Neural progenitor cell (in vitro differentiated cells): Measurements from ENCODE around the gene DCST2. TPM values are rescaled to one million over a fixed set of nuclear protein-coding genes. Genes with fewer than 3 reads are reported as not detected.

Source experiments
- DNase-seq: peaks from one replicate; pipeline ENCODE4 v3.0.0-alpha.2; 2016; ENCODE audit warnings: low spot score
- H2AFZ ChIP-seq: fragments of 200-600 bp; sonication (generic); replicated peaks from 2 replicates; pipeline ENCODE4 v1.6.1; 2016; ENCODE audit warnings: antibody characterized with exemption
- H3F3A ChIP-seq: fragments of 200-600 bp; sonication (generic); 2 replicates; pipeline ENCODE4 v1.6.1; 2016; ENCODE audit warnings: antibody characterized with exemption, low read depth
- H3K27ac ChIP-seq: fragments of 200-600 bp; sonication (generic); 2 replicates; pipeline ENCODE4 v1.5.1; 2016; ENCODE audit warnings: mild to moderate bottlenecking
- H3K27me3 ChIP-seq: fragments of 200-600 bp; sonication (generic); 2 replicates; pipeline ENCODE4 v1.6.1; 2016; ENCODE audit warnings: mild to moderate bottlenecking, moderate library complexity
- H3K36me3 ChIP-seq: fragments of 200-600 bp; sonication (generic); 2 replicates; pipeline ENCODE4 v1.5.1; 2016
- H3K4me1 ChIP-seq: fragments of 200-600 bp; sonication (generic); 2 replicates; pipeline ENCODE4 v1.6.1; 2016; ENCODE audit warnings: mixed run types
- H3K4me2 ChIP-seq: fragments of 200-600 bp; sonication (generic); 2 replicates; pipeline ENCODE4 v1.6.1; 2016
- H3K4me3 ChIP-seq: fragments of 200-600 bp; sonication (generic); 2 replicates; pipeline ENCODE4 v1.5.1; 2016
- H3K79me2 ChIP-seq: fragments of 200-600 bp; sonication (generic); 2 replicates; pipeline ENCODE4 v1.6.1; 2016; ENCODE audit warnings: low read depth
- H3K9ac ChIP-seq: fragments of 200-600 bp; sonication (generic); 2 replicates; pipeline ENCODE4 v1.6.1; 2016
- H3K9me3 ChIP-seq: fragments of 200-600 bp; sonication (generic); 2 replicates; pipeline ENCODE4 v1.5.1; 2016; ENCODE audit warnings: low read depth
- H4K20me1 ChIP-seq: fragments of 200-600 bp; sonication (generic); 2 replicates; pipeline ENCODE4 v1.6.1; 2016; ENCODE audit warnings: low read depth
- H3K27ac Mint-ChIP-seq: 3 replicates; pipeline ENCODE4 v1.8.0; 2021; ENCODE audit warnings: mixed read lengths
- H3K27me3 Mint-ChIP-seq: 2 replicates; pipeline ENCODE4 v1.8.0; 2022; ENCODE audit warnings: low read depth, mild to moderate bottlenecking, inconsistent platforms, moderate library complexity, mixed read lengths; ENCODE audit not compliant: insufficient read depth
- H3K36me3 Mint-ChIP-seq: 3 replicates; pipeline ENCODE4 v1.8.0; 2021; ENCODE audit warnings: mixed read lengths
- H3K4me1 Mint-ChIP-seq: 3 replicates; pipeline ENCODE4 v1.8.0; 2021; ENCODE audit warnings: mixed read lengths
- H3K4me3 Mint-ChIP-seq: 3 replicates; pipeline ENCODE4 v1.8.0; 2021; ENCODE audit warnings: mild to moderate bottlenecking, moderate library complexity, mixed read lengths
- H3K9me3 Mint-ChIP-seq: 3 replicates; pipeline ENCODE4 v1.8.0; 2020; ENCODE audit warnings: mixed read lengths
- CTCF ChIP-seq: fragments of 200-600 bp; sonication (generic); IDR thresholded peaks from 2 replicates; pipeline ENCODE4 v1.5.1; 2017; ENCODE audit warnings: antibody characterized with exemption, mild to moderate bottlenecking
- EZH2 ChIP-seq: fragments of 200-600 bp; sonication (generic); IDR thresholded peaks from 2 replicates; pipeline ENCODE4 v1.6.1; 2017; ENCODE audit warnings: antibody characterized with exemption, mild to moderate bottlenecking, moderate library complexity
- EZH2phosphoT487 ChIP-seq: fragments of 200-600 bp; sonication (generic); IDR thresholded peaks from 2 replicates; pipeline ENCODE4 v1.6.1; 2017; ENCODE audit warnings: antibody characterized with exemption
- total RNA-seq: library from RNA; depleted of rRNA; stranded (reverse); fragments of >200 nt; gene quantifications from 2 replicates; pipeline ENCODE4 v1.2.3, GENCODE V29; 2015; ENCODE audit warnings: low replicate concordance

Gene DCST2
- total RNA-seq, 1 donor from 2014 or later = 1.8 TPM

- Histone ChIP-seq H2AFZ (no peak overlapping the region), H3K9ac (no peak overlapping the region), H3K4me3 (no peak overlapping the region), H3F3A (peaks cover 63% of the 10 kb centered on the region), H3K27ac (no peak overlapping the region), H3K4me2 (no peak overlapping the region), H3K36me3 (no peaks in the 10 kb centered on the region), H3K9me3 (no peaks in the 10 kb centered on the region), H4K20me1 (peaks cover 11% of the 10 kb centered on the region), H3K4me1 (peaks cover 28% of the 10 kb centered on the region), H3K79me2 (no peaks in the 10 kb centered on the region), H3K27me3 (peaks cover 78% of the 10 kb centered on the region)
- H3K4me3 Mint-ChIP-seq = peak overlapping the region; percentile 94
- H3K27ac Mint-ChIP-seq = peak overlapping the region; percentile 35
- H3K27me3 Mint-ChIP-seq = peaks cover 32% of the 10 kb centered on the region
- H3K4me1 Mint-ChIP-seq = peaks cover 47% of the 10 kb centered on the region
- no peaks in the 10 kb centered on the region for H3K36me3 Mint-ChIP-seq
- TF ChIP-seq EZH2 (no peak), CTCF (no peak), EZH2phosphoT487 (no peak)
- DNase-seq = no peak
- H3K9me3 Mint-ChIP-seq = no peaks in the 10 kb centered on the region
These were observed 43.8 kb upstream of the DCST2 start for GRCh38 chr1:155077346-155077745.

- Histone ChIP-seq H3K79me2 (no peaks in the 10 kb centered on the region), H3K9ac (no peak overlapping the region), H3F3A (peaks cover 63% of the 10 kb centered on the region), H3K27me3 (peaks cover 78% of the 10 kb centered on the region), H3K4me2 (peak overlapping the region; percentile 23), H3K9me3 (no peaks in the 10 kb centered on the region), H3K4me3 (no peak overlapping the region), H4K20me1 (peaks cover 6% of the 10 kb centered on the region), H3K27ac (no peak overlapping the region), H3K4me1 (peaks cover 27% of the 10 kb centered on the region), H2AFZ (no peak overlapping the region), H3K36me3 (no peaks in the 10 kb centered on the region)
- Mint-ChIP-seq H3K36me3 (no peaks in the 10 kb centered on the region), H3K27ac (peak overlapping the region; percentile 46), H3K4me3 (no peak overlapping the region), H3K27me3 (peaks cover 32% of the 10 kb centered on the region), H3K9me3 (no peaks in the 10 kb centered on the region), H3K4me1 (peaks cover 51% of the 10 kb centered on the region)
- no peak for DNase-seq
- TF ChIP-seq EZH2phosphoT487 = no peak
- no peak for TF ChIP-seq EZH2
- TF ChIP-seq CTCF = no peak
These were observed 42.8 kb upstream of the DCST2 start for GRCh38 chr1:155076371-155076770.

- Mint-ChIP-seq H3K36me3 (no peaks in the 10 kb centered on the region), H3K27me3 (peaks cover 26% of the 10 kb centered on the region), H3K4me1 (peaks cover 48% of the 10 kb centered on the region), H3K27ac (no peak overlapping the region), H3K9me3 (no peaks in the 10 kb centered on the region), H3K4me3 (peak overlapping the region; percentile 18)
- no peak overlapping the region for H3K27ac ChIP-seq
- H4K20me1 ChIP-seq = peaks cover 6% of the 10 kb centered on the region
- TF ChIP-seq EZH2phosphoT487 = no peak
- TF ChIP-seq EZH2 = no peak
- no peak for TF ChIP-seq CTCF
- H3K4me2 ChIP-seq = no peak overlapping the region
- H3F3A ChIP-seq = peaks cover 61% of the 10 kb centered on the region
- no peaks in the 10 kb centered on the region for H3K36me3 ChIP-seq
- no peaks in the 10 kb centered on the region for H3K9me3 ChIP-seq
- no peaks in the 10 kb centered on the region for H3K79me2 ChIP-seq
- H3K4me3 ChIP-seq = no peak overlapping the region
- H3K27me3 ChIP-seq = peaks cover 77% of the 10 kb centered on the region
- no peak overlapping the region for H3K9ac ChIP-seq
- H2AFZ ChIP-seq = no peak overlapping the region
- DNase-seq = no peak
- peaks cover 31% of the 10 kb centered on the region for H3K4me1 ChIP-seq
These were observed 42.0 kb upstream of the DCST2 start for GRCh38 chr1:155075535-155075934.
